Chondrocyte (in vitro differentiated cells): ENCODE measurements around the gene ALG2. TPM values are rescaled to one million over a fixed set of nuclear protein-coding genes. Genes with fewer than 3 reads are reported as not detected.

ENCODE experiments used
- DNase-seq: peaks from one replicate; pipeline ENCODE4 v3.0.0; 2021; ENCODE audit warnings: mixed read lengths, low spot score
- H3K27ac Mint-ChIP-seq: one replicate; pipeline ENCODE4 v1.8.0; 2021; ENCODE audit warnings: mild to moderate bottlenecking, moderate library complexity, mixed read lengths; ENCODE audit not compliant: unreplicated experiment
- H3K27me3 Mint-ChIP-seq: 2 replicates; pipeline ENCODE4 v1.8.0; 2021; ENCODE audit warnings: low read depth, mixed read lengths
- H3K36me3 Mint-ChIP-seq: 2 replicates; pipeline ENCODE4 v1.8.0; 2021; ENCODE audit warnings: low read depth, mixed read lengths
- H3K4me1 Mint-ChIP-seq: 2 replicates; pipeline ENCODE4 v1.8.0; 2021; ENCODE audit warnings: low read depth, mild to moderate bottlenecking, mixed read lengths
- H3K4me3 Mint-ChIP-seq: one replicate; pipeline ENCODE4 v1.8.0; 2021; ENCODE audit warnings: mild to moderate bottlenecking, moderate library complexity, mixed read lengths; ENCODE audit not compliant: unreplicated experiment
- H3K9me3 Mint-ChIP-seq: 2 replicates; pipeline ENCODE4 v1.8.0; 2021; ENCODE audit warnings: low read depth, mixed read lengths
- CTCF ChIP-seq: fragments of 200-600 bp; sonication (generic); IDR thresholded peaks from 2 replicates; pipeline ENCODE4 v1.5.0; 2021; ENCODE audit warnings: antibody characterized with exemption, mild to moderate bottlenecking, moderate library complexity
- total RNA-seq: library from RNA; stranded (reverse); gene quantifications from 3 replicates; pipeline ENCODE4 v1.2.1, GENCODE V29; 2021

Gene ALG2
- total RNA-seq, 1 donor from 2014 or later, result 33.9 TPM

GRCh38 chr9:99221266-99221620 lies 499 bp downstream of the ALG2 start:
- TF ChIP-seq CTCF, result no peak
- H3K27ac Mint-ChIP-seq, result peak overlapping the region; percentile 82
- H3K9me3 Mint-ChIP-seq, result no peaks in the 10 kb centered on the region
- peak overlapping the region; percentile 88 for H3K4me3 Mint-ChIP-seq
- DNase-seq, result no peak
- H3K4me1 Mint-ChIP-seq, result peaks cover 61% of the 10 kb centered on the region
- peaks cover 23% of the 10 kb centered on the region for H3K36me3 Mint-ChIP-seq
- H3K27me3 Mint-ChIP-seq, result no peaks in the 10 kb centered on the region

- Mint-ChIP-seq H3K4me1 (peaks cover 51% of the 10 kb centered on the region), H3K36me3 (peaks cover 27% of the 10 kb centered on the region), H3K27me3 (no peaks in the 10 kb centered on the region), H3K27ac (no peak overlapping the region), H3K4me3 (peak overlapping the region; percentile 46), H3K9me3 (no peaks in the 10 kb centered on the region)
- no peak for DNase-seq
- TF ChIP-seq CTCF, result no peak
Observed at GRCh38 chr9:99220011-99220410, 1.7 kb downstream of the ALG2 start.

- no peak overlapping the region for H3K4me3 Mint-ChIP-seq
- no peak for TF ChIP-seq CTCF
- no peak overlapping the region for H3K27ac Mint-ChIP-seq
- DNase-seq, result no peak
- peaks cover 5% of the 10 kb centered on the region for H3K9me3 Mint-ChIP-seq
- H3K36me3 Mint-ChIP-seq, result peaks cover 29% of the 10 kb centered on the region
- peaks cover 24% of the 10 kb centered on the region for H3K4me1 Mint-ChIP-seq
- no peaks in the 10 kb centered on the region for H3K27me3 Mint-ChIP-seq
Observed at GRCh38 chr9:99216073-99216472, 5.7 kb downstream of the ALG2 start.

GRCh38 chr9:99213197-99213596 lies 8.5 kb downstream of the ALG2 start:
- no peak for DNase-seq
- no peak overlapping the region for H3K27ac Mint-ChIP-seq
- H3K9me3 Mint-ChIP-seq, result peaks cover 26% of the 10 kb centered on the region
- no peak for TF ChIP-seq CTCF
- H3K27me3 Mint-ChIP-seq, result no peaks in the 10 kb centered on the region
- H3K4me1 Mint-ChIP-seq, result peaks cover 5% of the 10 kb centered on the region
- H3K36me3 Mint-ChIP-seq, result peaks cover 33% of the 10 kb centered on the region
- H3K4me3 Mint-ChIP-seq, result no peak overlapping the region

GRCh38 chr9:99211746-99212145 lies 10.0 kb downstream of the ALG2 start:
- Mint-ChIP-seq H3K4me3 (no peak overlapping the region), H3K4me1 (no peaks in the 10 kb centered on the region), H3K9me3 (peaks cover 39% of the 10 kb centered on the region), H3K27me3 (no peaks in the 10 kb centered on the region), H3K27ac (no peak overlapping the region), H3K36me3 (peaks cover 23% of the 10 kb centered on the region)
- no peak for TF ChIP-seq CTCF
- no peak for DNase-seq
